ENCODE data around the gene AAGAB.

GRCh38 chr15:67168694-67169093 lies 85.8 kb downstream of the AAGAB start:
- TF ChIP-seq SP1 (IDR thresholded peaks at IDR 0.05) (no peak), ARNT (IDR thresholded peaks at IDR 0.05) (no peak), FOXM1 (IDR thresholded peaks at IDR 0.05; ENCODE audit: borderline replicate concordance) (no peak), BHLHE40 (IDR thresholded peaks at IDR 0.05; ENCODE audit: borderline replicate concordance) (no peak), LEF1 (IDR thresholded peaks at IDR 0.05; ENCODE audit: borderline replicate concordance) (no peak), ELF4 (IDR thresholded peaks at IDR 0.05) (no peak), TARDBP (IDR thresholded peaks at IDR 0.05) (no peak), PKNOX1 (IDR thresholded peaks at IDR 0.05) (no peak), SUZ12 (IDR thresholded peaks at IDR 0.05) (no peak), NFRKB (IDR thresholded peaks at IDR 0.05) (no peak), ZNF384 (IDR thresholded peaks at IDR 0.05) (no peak), CTBP1 (IDR thresholded peaks at IDR 0.05; ENCODE audit: borderline replicate concordance) (no peak)
